AG09309 (cell line): ENCODE data around the gene BDH1.
"Not testable (repeated sequence)": the region's sequence is repeated elsewhere in the genome, so short reads cannot be mapped to it uniquely, and the experiment has no call there.

Source experiments
- DNase-seq: peaks from one replicate; pipeline ENCODE4 v3.0.0-alpha.2; 2010; ENCODE audit warnings: low read depth
- H3K4me3 ChIP-seq: 2 replicates; pipeline ENCODE4 v1.5.1; 2011; ENCODE audit warnings: mild to moderate bottlenecking, low read depth, low read length, moderate library complexity; ENCODE audit not compliant: control insufficient read depth
- TF ChIP-seq, protein P1 (sequence below): IDR thresholded peaks from 2 replicates; pipeline ENCODE4 v1.5.1; 2011; ENCODE audit warnings: mild to moderate bottlenecking, low read depth, low read length, inconsistent platforms; ENCODE audit not compliant: insufficient read depth, control insufficient read depth; ENCODE audit errors: missing control alignments

The BDH1 gene

DNA sequence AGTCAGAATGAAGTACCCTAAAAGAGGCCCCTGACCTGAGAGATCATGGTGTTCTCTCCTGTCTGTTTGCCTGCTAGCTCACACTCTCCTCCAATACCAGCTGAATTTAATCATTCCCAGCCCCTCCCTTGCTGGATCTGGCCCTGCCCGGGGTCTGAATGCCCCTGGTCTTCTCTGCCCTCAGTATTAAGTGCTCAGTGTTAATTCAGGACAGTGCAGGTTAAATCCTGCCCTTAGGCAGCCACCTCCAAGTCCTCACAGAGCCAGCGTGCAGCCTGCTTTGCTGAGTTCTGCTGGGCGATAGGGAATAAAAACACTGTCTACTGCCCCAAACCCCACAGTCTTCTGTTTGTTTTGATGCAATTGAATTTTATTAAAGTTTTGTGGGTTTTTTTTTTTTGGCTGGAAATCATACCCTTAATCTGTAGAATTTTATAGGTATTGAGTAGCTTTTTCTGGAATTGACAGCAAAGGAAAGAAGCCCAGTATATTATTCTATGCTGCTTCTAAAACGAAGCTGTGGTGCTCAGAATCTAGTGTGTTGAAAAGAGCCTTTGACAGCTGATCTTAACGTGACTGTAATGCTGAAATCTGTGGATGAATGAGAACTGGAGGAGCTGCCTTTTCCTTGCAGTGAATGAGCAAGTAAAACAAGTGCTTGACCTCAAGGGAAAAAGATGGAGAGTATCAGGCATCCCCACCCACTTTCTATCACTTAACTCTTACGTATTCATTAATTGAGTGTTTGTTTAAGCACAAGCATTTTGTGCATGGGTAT lies 12.3 kb upstream of the BDH1 start:
- no peak overlapping the region for H3K4me3 ChIP-seq
- TF ChIP-seq, protein P1, sequence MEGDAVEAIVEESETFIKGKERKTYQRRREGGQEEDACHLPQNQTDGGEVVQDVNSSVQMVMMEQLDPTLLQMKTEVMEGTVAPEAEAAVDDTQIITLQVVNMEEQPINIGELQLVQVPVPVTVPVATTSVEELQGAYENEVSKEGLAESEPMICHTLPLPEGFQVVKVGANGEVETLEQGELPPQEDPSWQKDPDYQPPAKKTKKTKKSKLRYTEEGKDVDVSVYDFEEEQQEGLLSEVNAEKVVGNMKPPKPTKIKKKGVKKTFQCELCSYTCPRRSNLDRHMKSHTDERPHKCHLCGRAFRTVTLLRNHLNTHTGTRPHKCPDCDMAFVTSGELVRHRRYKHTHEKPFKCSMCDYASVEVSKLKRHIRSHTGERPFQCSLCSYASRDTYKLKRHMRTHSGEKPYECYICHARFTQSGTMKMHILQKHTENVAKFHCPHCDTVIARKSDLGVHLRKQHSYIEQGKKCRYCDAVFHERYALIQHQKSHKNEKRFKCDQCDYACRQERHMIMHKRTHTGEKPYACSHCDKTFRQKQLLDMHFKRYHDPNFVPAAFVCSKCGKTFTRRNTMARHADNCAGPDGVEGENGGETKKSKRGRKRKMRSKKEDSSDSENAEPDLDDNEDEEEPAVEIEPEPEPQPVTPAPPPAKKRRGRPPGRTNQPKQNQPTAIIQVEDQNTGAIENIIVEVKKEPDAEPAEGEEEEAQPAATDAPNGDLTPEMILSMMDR: no peak
- no peak for DNase-seq

DNA sequence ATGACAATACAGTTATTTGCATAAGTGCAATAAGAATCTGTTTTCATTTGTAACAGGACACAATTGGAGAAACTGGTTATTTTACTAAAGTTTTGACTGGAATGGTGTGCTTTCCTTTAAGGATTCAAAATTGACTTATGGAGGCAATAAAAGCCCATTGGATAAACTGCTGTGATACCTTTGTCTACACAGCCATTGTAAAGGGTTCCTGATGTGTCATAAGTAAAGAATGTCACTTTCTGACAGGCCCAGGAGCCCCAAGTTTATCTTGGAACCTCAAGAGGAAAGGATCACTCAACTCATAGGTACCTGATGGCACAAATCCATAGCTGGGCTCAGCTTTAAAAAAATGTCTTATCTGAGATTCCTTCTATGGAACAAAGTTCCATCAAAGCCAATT lies 10.4 kb upstream of the BDH1 start:
- DNase-seq: not testable (repeated sequence)

DNA sequence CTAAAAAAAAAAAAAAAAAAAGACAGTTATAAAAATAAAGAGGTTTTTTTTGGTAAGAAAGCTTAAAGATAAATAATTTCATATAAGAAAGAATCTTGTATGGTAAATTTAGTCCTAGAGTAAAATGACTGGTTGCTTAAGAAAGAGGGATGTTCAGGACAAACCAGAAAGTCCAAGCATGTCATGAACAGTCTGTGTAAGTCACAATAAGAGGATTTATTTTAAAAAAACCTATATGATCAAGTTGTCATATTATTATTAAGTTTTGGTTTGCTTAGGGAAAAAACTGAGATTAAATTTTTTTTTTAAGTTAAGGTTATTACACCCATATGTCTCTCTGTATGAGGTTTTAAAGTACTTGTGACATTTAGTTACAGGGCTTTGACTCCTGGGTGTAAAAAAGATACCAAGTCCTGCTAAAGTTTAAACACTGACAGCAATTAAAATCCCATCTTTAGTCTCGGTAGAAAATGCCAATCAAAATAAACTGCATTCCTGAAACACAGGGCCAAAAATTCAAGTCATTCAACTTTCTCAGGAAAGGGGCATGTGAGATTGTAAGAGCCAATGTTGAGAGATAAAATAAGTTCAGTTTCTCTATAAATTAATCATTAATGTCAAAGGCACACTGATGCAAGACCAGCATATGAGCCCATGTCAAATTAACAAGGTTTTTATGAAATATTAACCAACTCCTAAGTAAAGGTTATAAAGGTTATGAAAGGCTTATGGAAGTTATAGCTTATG lies 8.5 kb upstream of the BDH1 start:
- no peak for DNase-seq
- no peak overlapping the region for H3K4me3 ChIP-seq
- TF ChIP-seq, protein P1: no peak

More for the DNA sequence above, 10.4 kb upstream of the BDH1 start:
- H3K4me3 ChIP-seq: not testable (repeated sequence)

DNA sequence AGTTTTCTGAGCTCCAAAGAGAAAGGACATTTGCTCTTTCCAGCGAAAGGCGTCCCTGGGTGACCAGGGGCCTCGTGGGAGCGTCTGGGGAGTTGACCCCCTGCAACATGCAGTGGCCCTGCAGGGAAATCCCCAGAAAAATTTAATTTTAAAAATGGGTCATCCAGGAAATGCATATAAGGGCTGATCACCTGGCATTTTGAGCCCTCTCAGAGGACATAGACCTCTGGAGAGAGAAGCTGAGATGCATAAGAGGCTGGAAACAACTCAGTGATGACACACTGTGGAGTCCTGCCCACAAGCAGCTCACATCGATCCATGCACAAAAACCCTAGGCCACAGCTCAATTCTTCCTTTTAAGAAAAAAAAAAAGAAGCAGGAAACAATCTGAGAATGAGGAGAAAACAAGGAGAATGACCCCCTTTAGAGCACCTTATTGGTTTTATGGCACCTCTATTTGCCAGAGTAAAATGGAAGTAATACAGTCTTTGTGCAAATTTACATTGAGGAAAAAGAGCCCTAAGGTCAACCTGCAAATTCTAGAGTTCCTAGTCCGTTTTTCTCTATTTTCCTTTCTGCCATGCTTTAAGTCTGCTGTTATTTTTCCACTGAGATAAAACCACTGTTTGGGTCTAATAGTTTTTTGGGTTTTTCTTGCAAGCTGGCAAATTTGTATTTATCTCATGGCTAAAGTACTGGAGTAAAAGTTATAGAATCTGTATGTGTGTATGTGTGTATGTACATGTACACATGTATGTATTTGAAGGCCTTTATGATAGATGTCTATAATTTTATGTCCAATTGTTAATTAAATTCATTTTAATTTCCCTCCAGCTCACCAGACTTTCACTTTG lies 6.9 kb upstream of the BDH1 start:
- no peak for DNase-seq
- no peak overlapping the region for H3K4me3 ChIP-seq
- TF ChIP-seq, protein P1: no peak

DNA sequence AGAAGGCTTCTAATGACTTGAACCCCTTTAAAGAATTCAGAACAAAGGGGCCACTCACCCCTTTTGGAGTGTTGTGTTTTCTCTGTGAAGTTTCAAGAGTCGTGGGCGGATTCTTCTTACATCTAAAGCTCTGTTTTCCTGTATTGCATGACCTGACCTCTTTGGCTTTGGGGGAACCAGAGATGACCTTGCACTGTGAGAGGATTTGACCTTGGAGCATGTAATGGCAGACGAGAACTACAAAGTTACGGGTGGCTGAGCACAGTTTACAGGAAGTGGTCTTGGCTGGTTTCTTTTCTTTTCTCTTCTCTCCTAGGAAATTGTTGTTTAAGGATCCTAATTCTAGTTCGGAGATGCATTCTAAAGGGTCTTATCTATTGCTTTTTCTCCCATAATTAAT lies 6.2 kb upstream of the BDH1 start:
- TF ChIP-seq, protein P1: no peak
- no peak overlapping the region for H3K4me3 ChIP-seq
- no peak for DNase-seq

DNA sequence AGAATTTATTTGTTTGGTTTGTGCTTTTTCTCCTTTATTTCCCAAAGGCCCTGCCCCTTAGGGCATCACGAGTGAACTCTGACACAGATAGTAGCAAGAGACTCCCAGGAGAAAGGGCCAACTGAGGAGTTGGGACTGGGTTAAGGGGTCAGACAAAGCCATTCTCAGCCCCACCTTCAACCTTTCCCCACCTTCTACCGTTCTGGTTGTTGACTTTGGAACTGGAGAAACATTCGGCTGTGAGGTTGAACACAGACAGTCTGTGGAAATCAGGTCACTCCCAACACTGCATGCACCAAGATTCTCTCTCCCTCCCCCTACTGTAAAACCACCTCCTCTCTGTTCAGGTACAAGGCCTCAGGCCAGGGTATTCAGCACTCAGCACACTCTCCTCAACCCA lies 3.9 kb upstream of the BDH1 start:
- TF ChIP-seq, protein P1: no peak
- DNase-seq: no peak
- H3K4me3 ChIP-seq: no peak overlapping the region
